Esophagus squamous epithelium (tissue), 5 donors: ENCODE results near the gene RDH8. TPM values are rescaled to one million over a fixed set of nuclear protein-coding genes. Genes with fewer than 3 reads are reported as not detected.

Experiments used
- DNase-seq: peaks from one replicate; lab custom pipeline; 2025; lab: John Stamatoyannopoulos, UW
- H3K27ac ChIP-seq, 4 donors: fragments of 200-600 bp; sonication (generic); one replicate each; pipeline ENCODE4 v1.5.1; 2016 to 2019; ENCODE audit warnings: mild to moderate bottlenecking in 1 of 4
- H3K27me3 ChIP-seq, 4 donors: fragments of 200-600 bp; sonication (generic); 1 replicate in 3 of 4; 2 replicates in 1 of 4; pipeline versions ENCODE4 v1.5.1 to v1.6.0; 2017 to 2021; ENCODE audit warnings: antibody characterized with exemption in 1 of 4
- H3K36me3 ChIP-seq, 3 donors: fragments of 200-600 bp; sonication (generic); one replicate each; pipeline ENCODE4 v1.5.1; 2016 to 2019
- H3K4me1 ChIP-seq, 3 donors: fragments of 200-600 bp; sonication (generic); one replicate each; pipeline ENCODE4 v1.5.1; 2017 to 2019
- H3K4me3 ChIP-seq, 4 donors: fragments of 200-600 bp; sonication (generic); 1 replicate in 3 of 4; 2 replicates in 1 of 4; pipeline ENCODE4 v1.5.1; 2016 to 2019; ENCODE audit warnings: mild to moderate bottlenecking in 2 of 4, moderate library complexity in 1 of 4
- H3K9me3 ChIP-seq, 3 donors: fragments of 200-600 bp; sonication (generic); one replicate each; pipeline ENCODE4 v1.5.1; 2016 to 2019
- POLR2A ChIP-seq, 4 donors: fragments of 450-650 bp; IDR thresholded peaks; one replicate each; pipeline ENCODE4 v1.6.1; 2017; ENCODE audit warnings: antibody characterized with exemption in 4 of 4, mild to moderate bottlenecking in 4 of 4, moderate library complexity in 3 of 4
- WGBS, 2 donors: methylation state at CpG; one replicate each; pipeline ENCODE4 v1.1.5; 2018; 5-methylcytosine and 5-hydroxymethylcytosine counted together
- intact Hi-C: fragments of 100-400 bp; cut with DNase I; formaldehyde crosslinking; loops from one replicate; pipeline ENCODE4 v1.15.0; 2022
- total RNA-seq, 4 donors: library from RNA; depleted of rRNA; stranded (reverse); fragments of >200 nt; gene quantifications; one replicate each; pipeline ENCODE4 v1.1.0, GENCODE V29; 2016
- TF ChIP-seq, protein P1 (sequence below), 6 experiments: fragments of 450-650 bp in 4 of 6; fragments of 200-600 bp in 2 of 6; sonication (generic) in 2 of 6; IDR thresholded peaks; one replicate each; pipeline ENCODE4 v1.5.1; 2016 to 2019; ENCODE audit warnings: antibody characterized with exemption in 6 of 6, mild to moderate bottlenecking in 4 of 6, moderate library complexity in 4 of 6
- donor health status: DM: yes; HTN: yes; CAD: no.

RDH8 gene
- total RNA-seq, 4 donors from 2014 or later: not detected

- peaks cover 0 to 33% (median 0%) of the 10 kb centered on the region in 4 donors for H3K27me3 ChIP-seq
- intact Hi-C loops: no loop called here
- no peak for TF ChIP-seq POLR2A (IDR thresholded peaks at IDR 0.05)
- TF ChIP-seq, protein P1, sequence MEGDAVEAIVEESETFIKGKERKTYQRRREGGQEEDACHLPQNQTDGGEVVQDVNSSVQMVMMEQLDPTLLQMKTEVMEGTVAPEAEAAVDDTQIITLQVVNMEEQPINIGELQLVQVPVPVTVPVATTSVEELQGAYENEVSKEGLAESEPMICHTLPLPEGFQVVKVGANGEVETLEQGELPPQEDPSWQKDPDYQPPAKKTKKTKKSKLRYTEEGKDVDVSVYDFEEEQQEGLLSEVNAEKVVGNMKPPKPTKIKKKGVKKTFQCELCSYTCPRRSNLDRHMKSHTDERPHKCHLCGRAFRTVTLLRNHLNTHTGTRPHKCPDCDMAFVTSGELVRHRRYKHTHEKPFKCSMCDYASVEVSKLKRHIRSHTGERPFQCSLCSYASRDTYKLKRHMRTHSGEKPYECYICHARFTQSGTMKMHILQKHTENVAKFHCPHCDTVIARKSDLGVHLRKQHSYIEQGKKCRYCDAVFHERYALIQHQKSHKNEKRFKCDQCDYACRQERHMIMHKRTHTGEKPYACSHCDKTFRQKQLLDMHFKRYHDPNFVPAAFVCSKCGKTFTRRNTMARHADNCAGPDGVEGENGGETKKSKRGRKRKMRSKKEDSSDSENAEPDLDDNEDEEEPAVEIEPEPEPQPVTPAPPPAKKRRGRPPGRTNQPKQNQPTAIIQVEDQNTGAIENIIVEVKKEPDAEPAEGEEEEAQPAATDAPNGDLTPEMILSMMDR (IDR thresholded peaks at IDR 0.05): no peak
- no peaks in the 10 kb centered on the region for H3K9me3 ChIP-seq
- no peak overlapping the region for H3K27ac ChIP-seq
- DNase-seq: no peak
- WGBS, 2 donors: 62 to 71% methylated on average over 6 of the region's 6 CpGs
- peaks cover 0 to 6% (median 0%) of the 10 kb centered on the region in 3 donors for H3K36me3 ChIP-seq
- no peak overlapping the region for H3K4me3 ChIP-seq
- peaks cover 3 to 44% (median 10%) of the 10 kb centered on the region in 3 donors for H3K4me1 ChIP-seq
Measured at GRCh38 chr19:10003271-10003670, 10.0 kb upstream of the RDH8 start.

DNA sequence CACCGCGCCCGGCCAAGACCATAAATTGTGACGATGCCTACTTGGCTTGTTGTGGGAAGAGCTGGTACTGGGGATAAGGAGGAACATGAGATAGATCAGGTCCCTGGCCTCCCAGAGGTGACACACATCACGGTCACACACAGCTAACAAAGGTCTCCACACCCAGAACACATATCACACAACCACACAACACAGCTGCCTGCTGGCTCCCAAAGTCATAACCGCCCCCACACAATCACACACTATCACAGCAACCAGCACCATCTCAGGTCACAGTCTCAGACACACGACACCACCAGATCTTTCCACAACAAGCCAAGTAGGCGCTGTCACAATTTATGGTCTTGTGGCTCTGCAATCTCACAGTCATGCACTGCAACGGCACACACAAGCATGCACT is 8.7 kb upstream of the RDH8 start:
- Histone ChIP-seq H3K4me3 (no peak overlapping the region), H3K36me3 (peaks cover 0 to 6% (median 0%) of the 10 kb centered on the region in 3 donors)
- 70 to 82% methylated on average over 7 to 8 of the region's 9 CpGs for WGBS, 2 donors

GRCh38 chr19:10005632-10006334 is 7.5 kb upstream of the RDH8 start:
- Histone ChIP-seq H3K27ac (peak overlapping the region; percentile 43 to 86 (median 76)), H3K36me3 (peaks cover 0 to 6% (median 0%) of the 10 kb centered on the region in 3 donors), H3K27me3 (peaks cover 0 to 59% (median 0%) of the 10 kb centered on the region in 4 donors), H3K4me3 (peak overlapping the region in 2 of 4 donors; percentile 15 to 46), H3K9me3 (no peaks in the 10 kb centered on the region), H3K4me1 (peaks cover 20 to 61% (median 32%) of the 10 kb centered on the region in 3 donors)
- 73% methylated on average over 4 of the region's 17 CpGs; no CpG with 5 or more reads in 1 of the 2 donors for WGBS, 2 donors
- DNase-seq: no peak
- intact Hi-C loops: no loop called here
- no peak for TF ChIP-seq POLR2A (IDR thresholded peaks at IDR 0.05)
- TF ChIP-seq, protein P1 (IDR thresholded peaks at IDR 0.05): no peak

More for the DNA sequence above, 8.7 kb upstream of the RDH8 start:
- Histone ChIP-seq H3K27ac (no peak overlapping the region), H3K27me3 (peaks cover 0 to 47% (median 0%) of the 10 kb centered on the region in 4 donors), H3K4me1 (peaks cover 15 to 57% (median 22%) of the 10 kb centered on the region in 3 donors), H3K9me3 (no peaks in the 10 kb centered on the region)
- no peak for DNase-seq
- intact Hi-C loops: no loop called here
- TF ChIP-seq, protein P1 (IDR thresholded peaks at IDR 0.05): no peak
- TF ChIP-seq POLR2A (IDR thresholded peaks at IDR 0.05): no peak

DNA sequence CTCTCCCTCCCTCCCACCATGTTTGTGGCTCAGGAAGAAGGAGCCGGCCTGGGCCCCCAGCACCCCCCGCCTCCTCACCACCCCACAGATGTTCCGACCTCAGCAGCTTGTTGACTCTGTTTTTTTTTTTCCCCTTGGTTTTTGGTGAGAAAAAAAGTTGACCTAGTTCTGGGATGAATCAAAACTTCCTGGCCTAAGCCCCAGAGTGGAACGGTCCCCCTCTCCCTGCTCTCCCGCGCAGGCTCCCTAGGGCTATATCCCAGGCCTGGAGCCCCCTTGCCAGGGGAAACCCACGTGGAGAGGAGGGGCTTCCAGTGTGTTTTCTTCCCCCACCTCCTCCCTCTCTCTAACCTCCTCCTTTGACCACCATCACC is 7.0 kb upstream of the RDH8 start:
- H3K27ac ChIP-seq: peak overlapping the region; percentile 43 to 86 (median 76)
- peaks cover 0 to 6% (median 0%) of the 10 kb centered on the region in 3 donors for H3K36me3 ChIP-seq
- 24 to 57% methylated on average over 4 to 6 of the region's 7 CpGs for WGBS, 2 donors
- peak overlapping the region in 2 of 4 donors; percentile 15 to 46 for H3K4me3 ChIP-seq
- no peaks in the 10 kb centered on the region for H3K9me3 ChIP-seq
- peaks cover 25 to 61% (median 38%) of the 10 kb centered on the region in 3 donors for H3K4me1 ChIP-seq
- no peak for DNase-seq
- no peak for TF ChIP-seq POLR2A (IDR thresholded peaks at IDR 0.05)
- TF ChIP-seq, protein P1 (IDR thresholded peaks at IDR 0.05): no peak
- intact Hi-C loops: no loop called here
- H3K27me3 ChIP-seq: peaks cover 0 to 64% (median 0%) of the 10 kb centered on the region in 4 donors

DNA sequence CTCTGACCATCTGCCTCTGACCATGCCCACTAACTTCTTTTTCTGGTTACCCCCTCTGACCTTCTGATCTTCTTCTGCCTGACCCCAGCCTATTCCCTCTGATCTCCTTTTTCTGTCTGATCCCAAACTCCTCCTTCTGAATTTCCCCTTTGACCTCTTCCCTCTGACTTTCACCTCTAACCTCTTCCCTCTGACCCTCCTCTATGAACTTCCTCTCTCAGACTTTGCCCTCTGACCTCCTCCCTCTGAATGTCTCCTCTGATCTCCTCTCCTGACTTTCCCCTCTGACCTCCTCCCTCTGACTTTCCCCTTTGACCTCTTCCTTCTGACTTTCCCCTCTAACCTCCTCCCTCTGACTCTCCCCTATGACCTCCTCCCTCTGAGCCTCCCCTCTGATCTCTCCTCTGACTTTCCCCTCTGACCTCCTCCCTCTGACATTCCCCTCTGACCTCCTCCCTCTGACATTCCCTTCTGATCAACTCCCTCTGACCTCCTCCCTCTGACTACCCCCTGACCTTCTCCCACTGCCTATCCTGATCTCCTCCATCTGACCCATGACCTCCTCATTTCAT is 6.4 kb upstream of the RDH8 start:
- Histone ChIP-seq H3K9me3 (no peaks in the 10 kb centered on the region), H3K27ac (peak overlapping the region; percentile 43 to 86 (median 76)), H3K36me3 (peaks cover 0 to 6% (median 0%) of the 10 kb centered on the region in 3 donors), H3K4me1 (peaks cover 28 to 65% (median 43%) of the 10 kb centered on the region in 3 donors), H3K27me3 (peaks cover 0 to 64% (median 0%) of the 10 kb centered on the region in 4 donors), H3K4me3 (no peak overlapping the region)
- TF ChIP-seq POLR2A (IDR thresholded peaks at IDR 0.05): no peak
- TF ChIP-seq, protein P1 (IDR thresholded peaks at IDR 0.05): no peak
- intact Hi-C loops: no loop called here
- DNase-seq: no peak
